GM12878 (cell line): ENCODE results near the gene SRPRB. TPM values are rescaled to one million over a fixed set of nuclear protein-coding genes. Genes with fewer than 3 reads are reported as not detected.
A peak's percentile ranks its signal among the peaks of the same experiment; 100 is the strongest.

Experiments
- ATAC-seq: fragments of 200-7000 bp; cut with Tn5 transposase; 3 replicates; pipeline ENCODE4 v1.9.1; 2020; ENCODE audit warnings: mild to moderate bottlenecking, moderate library complexity
- BruUV-seq: library from RNA; stranded (reverse); fragments of 400-500 nt; replicated peaks from 2 replicates; lab custom pipeline; 2021; lab: Mats Ljungman, UMichigan
- CTCF ChIA-PET: fragments of 300-600 bp; sonication (Branson Sonifier 250); formaldehyde crosslinking; extraction: SDS; loops from one replicate; lab custom pipeline; 2021; ENCODE audit warnings: inconsistent platforms; lab: Yijun Ruan, JAX
- POLR2A ChIA-PET: fragments of 350-600 bp; formaldehyde crosslinking; extraction: SDS; loops from one replicate; lab custom pipeline; 2021; ENCODE audit warnings: inconsistent platforms; lab: Charles Lee
- RAD21 ChIA-PET: fragments of 300-600 bp; sonication (Branson Sonifier 250); formaldehyde crosslinking; loops from one replicate; lab custom pipeline; 2023; ENCODE audit warnings: antibody characterized with exemption; ENCODE audit not compliant: unreplicated experiment; lab: Charles Lee
- SMC1A ChIA-PET: fragments of 300-600 bp; sonication (Branson Sonifier 250); formaldehyde crosslinking; loops from one replicate; lab custom pipeline; 2023; ENCODE audit not compliant: unreplicated experiment, uncharacterized antibody; lab: Charles Lee
- DNase-seq: peaks from one replicate; pipeline ENCODE4 v3.0.0-alpha.2; 2011; ENCODE audit warnings: low read depth, low spot score
- FAIRE-seq: peaks from 3 replicates; lab custom pipeline; 2011; peaks lifted over from hg19 to GRCh38; lab: Jason Lieb, UNC
- H2AFZ ChIP-seq: 2 replicates; pipeline ENCODE4 v1.6.0; 2011; ENCODE audit warnings: low read depth, low read length, control low read depth; ENCODE audit not compliant: control insufficient read depth
- H3K27ac ChIP-seq: 2 replicates; pipeline ENCODE4 v1.5.1; 2011; ENCODE audit warnings: control low read depth; ENCODE audit not compliant: control insufficient read depth, insufficient read depth
- H3K27me3 ChIP-seq, 2 experiments: replicated peaks in 1 of 2; 2 replicates each; pipeline versions ENCODE4 v1.6.0 to v1.6.1; 2011; ENCODE audit warnings: low read length in 1 of 2; ENCODE audit not compliant: control insufficient read depth in 2 of 2, insufficient read depth in 2 of 2
- H3K36me3 ChIP-seq, 2 experiments: 2 replicates each; pipeline ENCODE4 v1.5.1; 2011; ENCODE audit warnings: low read length in 1 of 2; ENCODE audit not compliant: control insufficient read depth in 2 of 2, insufficient read depth in 2 of 2
- H3K4me1 ChIP-seq: 2 replicates; pipeline ENCODE4 v1.6.1; 2011; ENCODE audit warnings: mild to moderate bottlenecking, low read length, moderate library complexity, mixed read lengths; ENCODE audit not compliant: control insufficient read depth, insufficient read depth
- H3K4me2 ChIP-seq: 2 replicates; pipeline ENCODE4 v1.6.0; 2011; ENCODE audit warnings: control low read depth; ENCODE audit not compliant: control insufficient read depth, insufficient read depth
- H3K4me3 ChIP-seq: fragments of 200-600 bp; sonication (generic); 2 replicates; pipeline ENCODE4 v1.5.1; 2016
- H3K79me2 ChIP-seq: 2 replicates; pipeline ENCODE4 v1.6.0; 2011; ENCODE audit warnings: low read length; ENCODE audit not compliant: control insufficient read depth, insufficient read depth
- H3K9ac ChIP-seq: 2 replicates; pipeline ENCODE4 v1.8.0; 2011; ENCODE audit warnings: low read length, control low read depth, mixed read lengths; ENCODE audit not compliant: control insufficient read depth, insufficient read depth
- H3K9me3 ChIP-seq: replicated peaks from 3 replicates; pipeline ENCODE4 v1.5.1; 2011; ENCODE audit warnings: mild to moderate bottlenecking, low read length; ENCODE audit not compliant: control insufficient read depth, insufficient read depth
- H4K20me1 ChIP-seq: 2 replicates; pipeline ENCODE4 v1.6.0; 2011; ENCODE audit not compliant: control insufficient read depth, insufficient read depth
- BCL11A ChIP-seq: IDR thresholded peaks from 2 replicates; pipeline ENCODE4 v1.6.1; 2011; ENCODE audit warnings: low read depth, low read length
- CBX5 ChIP-seq: sonication (generic); IDR thresholded peaks from 2 replicates; pipeline ENCODE4 v1.6.1; 2016; ENCODE audit warnings: low read depth, moderate library complexity, mild to moderate bottlenecking, inconsistent platforms
- CEBPZ ChIP-seq: fragments of 150-350 bp; IDR thresholded peaks from 2 replicates; pipeline ENCODE4 v1.6.1; 2016; ENCODE audit warnings: low read depth, low read length
- CTCF ChIP-seq, 3 experiments: IDR thresholded peaks in 2 of 3; conservative IDR thresholded peaks in 1 of 3; 2 replicates each; pipeline ENCODE4 v1.5.1; 2011; ENCODE audit warnings: low read depth in 3 of 3, low read length in 3 of 3, mild to moderate bottlenecking in 3 of 3, control low read depth in 2 of 3, moderate library complexity in 2 of 3, inconsistent platforms in 1 of 3, mixed read lengths in 1 of 3; ENCODE audit not compliant: control insufficient read depth in 2 of 3, insufficient read depth in 1 of 3; ENCODE audit errors: extremely low read depth in 1 of 3
- EZH2 ChIP-seq: IDR thresholded peaks from 2 replicates; pipeline ENCODE4 v1.6.1; 2012; ENCODE audit warnings: low read depth, mild to moderate bottlenecking, control low read depth, inconsistent platforms, low read length, borderline replicate concordance; ENCODE audit not compliant: control insufficient read depth
- POLR2AphosphoS5 ChIP-seq: IDR thresholded peaks from 2 replicates; pipeline ENCODE4 v1.6.1; 2011; ENCODE audit warnings: mild to moderate bottlenecking, low read length, inconsistent platforms
- POU2F2 ChIP-seq: IDR thresholded peaks from 3 replicates; pipeline ENCODE4 v1.6.1; 2011; ENCODE audit warnings: low read depth, mild to moderate bottlenecking, low read length, borderline replicate concordance
- TCF12 ChIP-seq: IDR thresholded peaks from 2 replicates; pipeline ENCODE4 v1.6.1; 2011; ENCODE audit warnings: low read depth, mild to moderate bottlenecking, low read length
- TCF7 ChIP-seq: IDR thresholded peaks from 2 replicates; pipeline ENCODE4 v1.6.1; 2014; ENCODE audit warnings: antibody characterized with exemption, borderline replicate concordance
- ZNF622 ChIP-seq: fragments of 450-650 bp; IDR thresholded peaks from 2 replicates; pipeline ENCODE4 v1.6.1; 2017; ENCODE audit warnings: mild to moderate bottlenecking, inconsistent platforms
- ZZZ3 ChIP-seq: IDR thresholded peaks from 2 replicates; pipeline ENCODE4 v1.6.1; 2011; ENCODE audit warnings: low read depth; ENCODE audit not compliant: control insufficient read depth, insufficient read length
- WGBS: methylation state at CpG from one replicate; pipeline ENCODE4 v1.1.6; 2016; ENCODE audit warnings: low lambda C conversion rate; ENCODE audit not compliant: insufficient replicate concordance, insufficient coverage; ENCODE audit errors: missing lambda C conversion rate; 5-methylcytosine and 5-hydroxymethylcytosine counted together
- in situ Hi-C: fragments of 300-500 bp; cut with MboI; formaldehyde crosslinking; loops from 9 replicates; pipeline ENCODE4 v1.14.3; 2018; ENCODE audit warnings: mixed read lengths
- intact Hi-C: fragments of 100-400 bp; cut with micrococcal nuclease; formaldehyde crosslinking; loops from one replicate; pipeline ENCODE4 v1.14.2; 2022; ENCODE audit not compliant: unreplicated experiment
- polyA plus RNA-seq, 11 experiments: library from polyadenylated mRNA; depleted of rRNA in 4 of 11; unstranded in 6 of 11; stranded (reverse) in 5 of 11; fragments of >200 nt; fragmentation: Nextera tagmentation in 4 of 11; fragmentation: Illumina TruSeq in 1 of 11; extraction: Ambion mirVana in 4 of 11; extraction: Trizol in 1 of 11; gene quantifications; 1 replicate in 1 of 11; 2 replicates in 10 of 11; pipeline versions ENCODE4 v1.2.1 to v1.2.3, GENCODE V29; 2011 to 2016; ENCODE audit warnings: inconsistent platforms in 2 of 11, missing spikeins in 2 of 11, low read depth in 1 of 11
- total RNA-seq, 4 experiments: library from RNA; depleted of rRNA in 3 of 4; stranded (reverse); fragments of >200 nt in 3 of 4; fragmentation: Illumina TruSeq in 1 of 4; extraction: Trizol in 1 of 4; gene quantifications; 2 replicates each; pipeline versions ENCODE4 v1.2.1 to v1.2.3, GENCODE V29; 2013 to 2021

SRPRB gene
- total and polyA plus RNA-seq, 10 of the 15 experiments (the other 5 are each of a cell fraction or from before 2014, with no cell fraction given) = 30.6 to 107 (median 46.6) TPM

- H3K4me3 ChIP-seq = no peak overlapping the region
- no peaks in the 10 kb centered on the region for H4K20me1 ChIP-seq
- no peaks in the 10 kb centered on the region for H3K36me3 ChIP-seq
- RAD21 ChIA-PET = no interaction called here
- SMC1A ChIA-PET = no interaction called here
- H2AFZ ChIP-seq = no peak overlapping the region
- in situ Hi-C loops (no loop called here), intact Hi-C loops (no loop called here)
- FAIRE-seq (peak; percentile 31), DNase-seq (no peak), ATAC-seq (no peak)
- TF ChIP-seq CEBPZ (no peak), TCF12 (no peak), ZZZ3 (no peak), BCL11A (no peak)
- H3K4me2 ChIP-seq = peak overlapping the region; percentile 28; the same call in 1 of the 2 replicates
- no TSS peak for BruUV-seq
- no peak overlapping the region for H3K9ac ChIP-seq
- H3K27me3 ChIP-seq = no peaks in the 10 kb centered on the region
- POLR2A ChIA-PET = no interaction called here
- no peaks in the 10 kb centered on the region for H3K79me2 ChIP-seq
- no peak overlapping the region for H3K27ac ChIP-seq
- peaks cover 41% of the 10 kb centered on the region for H3K4me1 ChIP-seq
- 57% methylated on average over 4 of the region's 4 CpGs for WGBS
- H3K9me3 ChIP-seq = no peaks in the 10 kb centered on the region; the same call in 2 of the 3 replicates
- CTCF ChIA-PET = no interaction called here
Measured at GRCh38 chr3:133855002-133855370, 49.4 kb downstream of the SRPRB start.

- Histone ChIP-seq H4K20me1 (no peaks in the 10 kb centered on the region), H2AFZ (no peak overlapping the region; the same call in 1 of the 2 replicates), H3K36me3 (no peaks in the 10 kb centered on the region), H3K4me3 (no peak overlapping the region), H3K4me2 (0 out of 2 replicates have a peak overlapping the region, but pooled peaks have one; percentile 2), H3K4me1 (peaks cover 41% of the 10 kb centered on the region), H3K9ac (no peak overlapping the region), H3K27ac (no peak overlapping the region), H3K9me3 (no peaks in the 10 kb centered on the region; the same call in 2 of the 3 replicates), H3K79me2 (no peaks in the 10 kb centered on the region), H3K27me3 (no peaks in the 10 kb centered on the region)
- DNase-seq (no peak), FAIRE-seq (no peak), ATAC-seq (no peak)
- ChIA-PET RAD21 (no interaction called here), SMC1A (no interaction called here), POLR2A (no interaction called here), CTCF (no interaction called here)
- no peak for TF ChIP-seq EZH2
- TF ChIP-seq ZNF622 = no peak
- no peak for TF ChIP-seq CTCF (IDR thresholded peaks at IDR 0.05 in 2 of 3, conservative IDR thresholded peaks at IDR 0.05 in 1 of 3; ENCODE audit: control insufficient read depth in 2 of 3, extremely low read depth in 1 of 3, insufficient read depth in 1 of 3, low read depth in 3 of 3, low read length in 3 of 3)
- no peak for TF ChIP-seq POLR2AphosphoS5
- no peak for TF ChIP-seq CBX5
- TF ChIP-seq POU2F2 = no peak
- no peak for TF ChIP-seq TCF7
- WGBS = 27% methylated on average over 6 of the region's 6 CpGs
- BruUV-seq = no TSS peak
- in situ Hi-C loops (no loop called here), intact Hi-C loops (no loop called here)
Measured at GRCh38 chr3:133855772-133856171, 50.2 kb downstream of the SRPRB start.
